Omental fat pad (tissue), 4 donors: ENCODE data around the gene APBB2. TPM values are rescaled to one million over a fixed set of nuclear protein-coding genes. Genes with fewer than 3 reads are reported as not detected.
A peak's percentile ranks its signal among the peaks of the same experiment; 100 is the strongest.
"Not testable (repeated sequence)": the region's sequence is repeated elsewhere in the genome, so short reads cannot be mapped to it uniquely, and the experiment has no call there.

Source experiments
- ATAC-seq: fragments of 150-250 bp; one replicate; pipeline ENCODE4 v1.9.1; 2016; ENCODE audit warnings: mild to moderate bottlenecking, moderate library complexity; ENCODE audit not compliant: low FRiP score
- DNase-seq: peaks from one replicate; pipeline ENCODE4 v3.0.0-alpha.2; 2019; ENCODE audit warnings: low spot score
- CTCF ChIP-seq, 3 donors: fragments of 450-650 bp; IDR thresholded peaks; one replicate each; pipeline ENCODE4 v1.5.1; 2016 to 2017; ENCODE audit warnings: antibody characterized with exemption in 3 of 3, mild to moderate bottlenecking in 3 of 3, moderate library complexity in 2 of 3
- total RNA-seq, 4 donors: library from RNA; depleted of rRNA; stranded (reverse); fragments of >200 nt; gene quantifications; one replicate each; pipeline ENCODE4 v1.1.0, GENCODE V29; 2016

APBB2 gene
- total RNA-seq, 4 donors from 2014 or later = 76.6 to 138 (median 113) TPM

- no peak for ATAC-seq
- no peak for DNase-seq
- no peak for TF ChIP-seq CTCF (IDR thresholded peaks at IDR 0.05)
These were observed 306.0 kb downstream of the APBB2 start for GRCh38 chr4:40908297-40908696.

GRCh38 chr4:40905414-40905813 is 308.9 kb downstream of the APBB2 start:
- no peak for DNase-seq
- TF ChIP-seq CTCF (IDR thresholded peaks at IDR 0.05) = no peak
- no peak for ATAC-seq

DNA sequence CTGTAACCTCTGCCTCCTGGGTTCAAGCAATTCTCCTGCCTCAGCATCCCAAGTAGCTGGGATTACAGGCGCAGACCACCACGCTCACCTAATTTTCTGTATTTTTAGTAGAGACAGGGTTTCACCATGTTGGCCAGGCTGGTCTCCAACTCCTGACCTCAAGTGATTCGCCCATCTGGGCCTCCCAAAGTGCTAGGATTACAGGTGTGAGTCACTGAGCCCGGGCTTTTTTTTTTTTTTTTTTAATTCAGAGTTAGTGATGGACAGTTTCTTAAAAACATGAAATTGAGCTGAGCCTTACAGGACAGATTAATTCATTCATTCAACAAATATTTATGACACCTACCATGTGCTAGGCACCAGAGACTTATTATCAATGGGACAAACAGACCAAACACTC is 313.8 kb downstream of the APBB2 start:
- ATAC-seq, DNase-seq: not testable (repeated sequence)

GRCh38 chr4:40897557-40898203 is 316.7 kb downstream of the APBB2 start:
- no peak for ATAC-seq
- TF ChIP-seq CTCF (IDR thresholded peaks at IDR 0.05) = peak in 1 of 3 donors; percentile 17
- DNase-seq = no peak

GRCh38 chr4:40890764-40891163 is 323.6 kb downstream of the APBB2 start:
- no peak for DNase-seq
- ATAC-seq = no peak
- TF ChIP-seq CTCF (IDR thresholded peaks at IDR 0.05) = no peak

- ATAC-seq = no peak
- TF ChIP-seq CTCF (IDR thresholded peaks at IDR 0.05) = no peak
- DNase-seq = no peak
These were observed 324.1 kb downstream of the APBB2 start for GRCh38 chr4:40890199-40890598.

GRCh38 chr4:40888933-40889332 is 325.4 kb downstream of the APBB2 start:
- TF ChIP-seq CTCF (IDR thresholded peaks at IDR 0.05) = no peak

More at GRCh38 chr4:40888933-40889332, 325.4 kb downstream of the APBB2 start:
- DNase-seq = no peak
- ATAC-seq = no peak
